GM12865 (cell line): ENCODE results near the gene INVS.
"Not testable (repeated sequence)": the region's sequence is repeated elsewhere in the genome, so short reads cannot be mapped to it uniquely, and the experiment has no call there.

ENCODE experiments used
- DNase-seq: peaks from one replicate; pipeline ENCODE4 v3.0.0; 2010; ENCODE audit warnings: low read depth
- H3K4me3 ChIP-seq: 2 replicates; pipeline ENCODE4 v1.5.1; 2011; ENCODE audit warnings: mild to moderate bottlenecking, low read depth, low read length, control low read depth
- CTCF ChIP-seq: IDR thresholded peaks from 2 replicates; pipeline ENCODE4 v1.5.1; 2011; ENCODE audit warnings: low read length, control low read depth, low read depth, inconsistent platforms; ENCODE audit not compliant: insufficient read depth; ENCODE audit errors: missing control alignments

INVS gene

GRCh38 chr9:100309992-100310391 lies 210.9 kb downstream of the INVS start:
- DNase-seq: no peak
- no peak overlapping the region for H3K4me3 ChIP-seq
- no peak for TF ChIP-seq CTCF

- no peak for TF ChIP-seq CTCF
- DNase-seq: no peak
- H3K4me3 ChIP-seq: no peak overlapping the region
Measured at GRCh38 chr9:100315561-100315960, 216.5 kb downstream of the INVS start.

- no peak for DNase-seq
- no peak overlapping the region for H3K4me3 ChIP-seq
- TF ChIP-seq CTCF: no peak
Measured at GRCh38 chr9:100317706-100318105, 218.7 kb downstream of the INVS start.

GRCh38 chr9:100322954-100323536 lies 224.0 kb downstream of the INVS start:
- TF ChIP-seq CTCF: peak; percentile 57
- DNase-seq: peak; percentile 44
- no peak overlapping the region for H3K4me3 ChIP-seq

- no peak overlapping the region for H3K4me3 ChIP-seq
- peak; percentile 24 for TF ChIP-seq CTCF
- DNase-seq: peak; percentile 30
Measured at GRCh38 chr9:100324594-100325200, 225.7 kb downstream of the INVS start.

- DNase-seq, H3K4me3 ChIP-seq: not testable (repeated sequence)
Measured at GRCh38 chr9:100338736-100339135, 239.7 kb downstream of the INVS start.

GRCh38 chr9:100340224-100340623 lies 241.2 kb downstream of the INVS start:
- no peak for TF ChIP-seq CTCF
- H3K4me3 ChIP-seq: no peak overlapping the region
- DNase-seq: no peak
